Cerebellar nuclear complex (tissue), 1 donor: ENCODE data around the gene MOB1B.

Experiments
- DNase-seq, 2 experiments: peaks; one replicate each; lab custom pipeline; 2025; lab: John Stamatoyannopoulos, UW

Gene MOB1B

GRCh38 chr4:70914631-70915030, 12.5 kb downstream of the MOB1B start:
- no peak for DNase-seq

GRCh38 chr4:70915036-70915815, 13.1 kb downstream of the MOB1B start:
- DNase-seq, result no peak

- DNase-seq, result no peak
Observed at GRCh38 chr4:70915874-70916559, 13.8 kb downstream of the MOB1B start.

GRCh38 chr4:70920592-70920991, 18.4 kb downstream of the MOB1B start:
- no peak for DNase-seq

- no peak for DNase-seq
Observed at GRCh38 chr4:70925418-70925817, 23.2 kb downstream of the MOB1B start.

GRCh38 chr4:70925899-70926635, 23.9 kb downstream of the MOB1B start:
- no peak for DNase-seq

GRCh38 chr4:70927502-70928137, 25.5 kb downstream of the MOB1B start:
- no peak for DNase-seq

GRCh38 chr4:70930530-70931256, 28.5 kb downstream of the MOB1B start:
- DNase-seq, result no peak

- DNase-seq, result no peak
Observed at GRCh38 chr4:70931347-70931746, 29.2 kb downstream of the MOB1B start.

- DNase-seq, result no peak
Observed at GRCh38 chr4:70932984-70933383, 30.8 kb downstream of the MOB1B start.

GRCh38 chr4:70935038-70935695, 33.0 kb downstream of the MOB1B start:
- DNase-seq, result no peak

GRCh38 chr4:70936200-70936787, 34.1 kb downstream of the MOB1B start:
- no peak for DNase-seq

GRCh38 chr4:70938086-70938485, 35.9 kb downstream of the MOB1B start:
- no peak for DNase-seq

- DNase-seq, result no peak
Observed at GRCh38 chr4:70940134-70940533, 38.0 kb downstream of the MOB1B start.

- DNase-seq, result no peak
Observed at GRCh38 chr4:70943114-70943513, 40.9 kb downstream of the MOB1B start.

GRCh38 chr4:70945046-70945445, 42.9 kb downstream of the MOB1B start:
- no peak for DNase-seq

GRCh38 chr4:70945452-70946055, 43.4 kb downstream of the MOB1B start:
- DNase-seq, result no peak

GRCh38 chr4:70946939-70947338, 44.8 kb downstream of the MOB1B start:
- DNase-seq, result no peak

GRCh38 chr4:70948665-70949260, 46.6 kb downstream of the MOB1B start:
- DNase-seq, result no peak

- no peak for DNase-seq
Observed at GRCh38 chr4:70954032-70954431, 51.9 kb downstream of the MOB1B start.
